Measurements from ENCODE around the gene IMP3. TPM values are rescaled to one million over a fixed set of nuclear protein-coding genes. Genes with fewer than 3 reads are reported as not detected.

The IMP3 gene
- total and polyA plus RNA-seq, 9 of the 15 experiments (the other 6 are each of a cell fraction or from before 2014, with no cell fraction given) = 14.5 to 160 (median 74.4) TPM

GRCh38 chr15:75625542-75626347 is 14.3 kb downstream of the IMP3 start, which contains the start of gene SNUPN (continued):
- TF ChIP-seq E2F8 (IDR thresholded peaks at IDR 0.05; ENCODE audit: low read depth, partially characterized antibody) (peak; percentile 54), SRSF1 (IDR thresholded peaks at IDR 0.05; ENCODE audit: low read depth, low read length) (no peak), ATF1 (CRISPR knock-in tag; IDR thresholded peaks at IDR 0.05) (no peak; the same call in 1 of the 2 replicates), ATF1 (tag; IDR thresholded peaks at IDR 0.05) (peak; percentile 78), ZNF707 (CRISPR knock-in tag; conservative IDR thresholded peaks at IDR 0.05) (no peak), ESRRA (IDR thresholded peaks at IDR 0.05; ENCODE audit: borderline replicate concordance, low read depth) (peak; percentile 61), TFE3 (CRISPR knock-in tag; IDR thresholded peaks at IDR 0.05) (no peak), YBX1 (IDR thresholded peaks at IDR 0.05) (no peak), NFYB (IDR thresholded peaks at IDR 0.05; ENCODE audit: extremely low read depth, insufficient read length) (peak; percentile 19), SIRT6 (IDR thresholded peaks at IDR 0.05; ENCODE audit: low read depth, low read length) (no peak), POLR2G (IDR thresholded peaks at IDR 0.05; ENCODE audit: low read depth, low read length) (peak; percentile 88), ZNF408 (CRISPR knock-in tag; IDR thresholded peaks at IDR 0.05; ENCODE audit: low read depth) (peak; percentile 99; the same call in 1 of the 2 replicates), CEBPZ (IDR thresholded peaks at IDR 0.05; ENCODE audit: borderline replicate concordance, low read depth, low read length) (no peak), NUFIP1 (IDR thresholded peaks at IDR 0.05; ENCODE audit: partially characterized antibody) (no peak), THAP7 (CRISPR knock-in tag; IDR thresholded peaks at IDR 0.05) (no peak), CREB1 (IDR thresholded peaks at IDR 0.05) (peak; percentile 54; the same call in 1 of the 2 replicates), CREB1 (CRISPR knock-in tag; IDR thresholded peaks at IDR 0.05) (peak; percentile 72; the same call in 1 of the 2 replicates), NFXL1 (CRISPR knock-in tag; IDR thresholded peaks at IDR 0.05) (no peak), MTA1 (IDR thresholded peaks at IDR 0.05; ENCODE audit: borderline replicate concordance) (no peak)
